HG02623 (cell line): ENCODE data around the gene RSRC1.
"Not testable (repeated sequence)": the region's sequence is repeated elsewhere in the genome, so short reads cannot be mapped to it uniquely, and the experiment has no call there.

ENCODE experiments used
- ATAC-seq: cut with Tn5 transposase; IDR thresholded peaks from one replicate; pipeline ENCODE4 v1.9.1; 2021; ENCODE audit warnings: moderate library complexity; ENCODE audit not compliant: unreplicated experiment

Gene RSRC1

GRCh38 chr3:158382479-158382878 is 272.6 kb downstream of the RSRC1 start:
- no peak for ATAC-seq

GRCh38 chr3:158384019-158384418 is 274.1 kb downstream of the RSRC1 start:
- ATAC-seq, result peak; percentile 67

GRCh38 chr3:158395421-158395820 is 285.5 kb downstream of the RSRC1 start:
- ATAC-seq, result no peak

- ATAC-seq, result no peak
These were observed 292.7 kb downstream of the RSRC1 start for GRCh38 chr3:158402590-158402989.

GRCh38 chr3:158403013-158403412 is 293.1 kb downstream of the RSRC1 start:
- ATAC-seq, result no peak

DNA sequence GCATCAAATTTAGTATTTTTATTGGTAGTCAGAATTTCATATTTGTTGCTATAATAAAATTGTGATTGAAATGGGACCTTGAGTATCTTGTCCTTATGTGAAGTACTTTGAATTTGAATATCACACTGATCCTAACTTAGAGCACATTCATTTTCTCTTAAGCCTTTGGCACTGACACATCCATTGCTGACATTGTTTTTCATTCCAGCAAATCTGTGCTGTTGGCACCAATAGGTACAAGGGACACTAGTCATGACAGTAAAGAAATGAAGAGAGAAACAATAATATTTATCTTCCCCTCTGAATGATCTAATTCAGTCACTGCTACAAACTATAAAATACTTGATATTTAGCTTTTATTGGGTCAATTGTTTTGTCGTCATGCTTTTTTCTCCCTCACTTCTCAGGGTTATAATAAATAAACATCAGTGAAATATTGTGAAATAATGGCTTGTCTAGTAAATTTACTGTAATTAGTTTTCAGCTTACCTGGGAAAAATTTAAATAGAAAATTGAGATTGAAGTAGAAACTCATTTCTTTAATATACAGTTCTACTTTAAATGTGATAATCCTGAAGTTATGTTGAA is 294.3 kb downstream of the RSRC1 start:
- ATAC-seq, result no peak

GRCh38 chr3:158405507-158405906 is 295.6 kb downstream of the RSRC1 start:
- no peak for ATAC-seq

GRCh38 chr3:158407844-158408517 is 298.1 kb downstream of the RSRC1 start:
- ATAC-seq, result no peak

GRCh38 chr3:158408518-158408897 is 298.6 kb downstream of the RSRC1 start:
- ATAC-seq, result not testable (repeated sequence)

DNA sequence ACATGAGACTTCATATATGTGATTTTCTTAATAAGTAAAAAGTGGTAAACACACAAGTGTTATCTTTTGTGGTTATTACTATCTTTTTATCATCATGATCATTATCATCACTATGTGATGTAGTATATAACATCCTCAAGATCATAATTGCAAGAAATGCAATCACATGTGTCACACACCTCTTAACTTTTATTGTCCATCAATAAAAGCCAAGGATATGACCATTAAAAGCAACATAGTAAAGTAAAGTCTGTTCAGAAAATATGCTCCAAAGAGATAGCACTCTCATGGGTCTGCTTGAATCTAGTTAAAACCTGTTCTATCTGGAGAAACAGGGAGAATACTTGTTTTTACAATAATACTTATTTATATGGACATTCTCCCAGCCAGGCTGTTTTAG is 308.1 kb downstream of the RSRC1 start:
- ATAC-seq, result no peak

DNA sequence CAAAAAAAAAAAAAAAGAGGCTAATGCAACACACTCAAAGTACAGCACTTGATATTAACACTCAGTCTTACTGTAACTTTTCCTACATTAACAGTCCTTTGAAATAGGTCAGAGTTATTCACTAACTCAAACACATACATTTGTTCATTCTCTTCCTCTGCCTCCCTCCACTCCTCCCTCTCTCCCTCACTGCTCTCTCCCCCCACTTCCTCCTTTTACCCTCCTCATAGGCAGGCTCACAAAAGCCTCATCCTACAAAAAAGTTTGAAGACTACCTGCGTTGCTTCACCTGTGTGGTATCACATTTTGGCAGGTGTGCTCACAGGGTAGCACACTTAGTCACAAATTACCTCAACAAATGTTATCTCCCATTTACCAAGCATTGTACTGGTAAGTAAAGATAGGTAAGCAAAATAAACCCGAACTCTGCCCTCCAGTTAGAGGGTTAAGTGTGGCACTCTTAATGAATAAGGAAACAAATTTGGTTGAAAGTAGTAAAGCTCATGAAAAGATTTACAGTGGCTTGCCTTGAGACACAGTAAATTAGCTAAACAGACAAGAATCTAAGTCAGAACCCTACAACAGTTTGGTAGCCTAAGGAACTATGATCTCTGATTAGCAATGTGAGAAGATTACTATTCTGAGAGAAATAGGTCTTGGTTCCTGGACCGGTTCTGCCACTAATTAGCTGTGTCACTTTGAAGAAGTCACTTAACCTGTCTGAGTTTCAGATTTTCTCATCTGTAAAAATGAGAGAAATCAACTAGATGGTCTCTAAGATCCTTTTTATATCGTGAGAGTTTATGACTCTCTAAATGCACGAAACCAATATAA is 310.1 kb downstream of the RSRC1 start:
- ATAC-seq, result no peak

DNA sequence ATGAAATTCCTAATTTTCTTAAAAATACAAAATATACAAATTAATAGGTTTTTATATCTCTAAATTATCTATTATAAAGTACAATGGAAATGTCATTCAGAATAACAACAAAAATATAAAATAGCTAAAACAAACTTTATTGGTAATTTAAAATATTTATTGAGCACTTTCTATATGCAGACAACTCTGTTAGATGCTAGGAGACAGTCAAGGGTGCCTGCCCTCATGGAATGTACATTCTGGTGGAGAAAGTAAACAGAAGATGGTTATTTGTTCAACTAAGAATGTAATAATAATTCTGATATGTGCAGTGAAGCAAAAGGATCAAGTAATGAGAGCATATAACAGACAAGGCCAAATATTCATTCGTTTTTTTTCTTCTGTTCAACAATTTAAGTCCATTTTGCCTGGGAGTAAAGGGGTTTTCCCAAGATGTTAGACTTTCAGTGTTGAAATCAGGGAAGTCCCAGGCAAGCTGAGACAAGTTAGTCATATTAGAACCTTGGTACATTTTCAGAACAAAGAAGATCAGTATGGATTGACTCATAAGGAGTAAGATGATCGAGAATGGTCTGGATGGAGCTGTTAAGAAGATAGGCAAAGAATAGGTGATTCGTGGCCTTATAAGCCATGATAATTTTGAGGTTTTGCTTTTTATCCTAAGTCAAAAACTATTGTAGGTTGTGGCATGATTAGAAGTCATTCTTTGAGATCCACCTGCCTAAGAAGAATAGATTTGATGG is 310.9 kb downstream of the RSRC1 start:
- peak; percentile 97 for ATAC-seq

DNA sequence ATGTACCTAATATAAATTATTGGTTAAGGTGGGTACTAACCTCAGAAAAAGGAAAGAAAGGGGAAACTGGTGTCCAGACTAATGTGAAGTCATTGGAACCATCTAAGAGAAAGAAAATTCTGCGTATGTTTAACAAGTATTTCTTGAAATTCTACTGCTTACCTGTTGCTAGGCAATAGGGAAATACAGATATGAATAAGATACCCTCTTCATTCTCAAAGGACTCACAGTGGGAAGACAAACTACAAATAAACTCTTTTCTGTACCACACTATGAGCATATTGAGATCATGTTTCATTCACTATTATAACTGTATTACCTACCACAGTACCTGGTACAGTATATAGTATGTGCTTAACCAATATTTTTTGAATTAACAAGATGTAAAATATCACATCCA is 320.6 kb downstream of the RSRC1 start:
- no peak for ATAC-seq

- ATAC-seq, result no peak
These were observed 321.1 kb downstream of the RSRC1 start for GRCh38 chr3:158430968-158431367.

- ATAC-seq, result no peak
These were observed 321.9 kb downstream of the RSRC1 start for GRCh38 chr3:158431829-158432228.

GRCh38 chr3:158434412-158435038 is 324.6 kb downstream of the RSRC1 start:
- peak; percentile 83 for ATAC-seq

GRCh38 chr3:158443632-158444031 is 333.7 kb downstream of the RSRC1 start:
- peak; percentile 91 for ATAC-seq

DNA sequence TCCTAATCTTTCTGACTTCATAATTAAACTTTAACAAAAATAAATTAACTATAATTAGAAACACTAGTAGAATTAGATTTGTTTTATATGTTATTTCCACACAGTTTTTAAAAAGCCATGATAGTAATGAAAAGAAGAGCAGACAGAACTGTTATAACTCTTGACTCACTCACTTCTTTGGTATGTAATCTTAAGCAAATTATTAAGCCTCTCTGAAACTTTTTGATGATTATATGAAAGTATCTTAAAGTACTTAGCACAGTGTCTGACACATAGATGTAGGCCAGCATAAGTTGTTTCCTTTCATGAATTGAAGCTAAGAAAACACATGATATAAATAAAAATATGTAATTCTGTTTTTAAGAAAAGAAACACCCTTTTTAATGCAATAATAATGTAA is 337.5 kb downstream of the RSRC1 start:
- ATAC-seq, result no peak

- no peak for ATAC-seq
These were observed 341.6 kb downstream of the RSRC1 start for GRCh38 chr3:158451405-158452055.

GRCh38 chr3:158452334-158452733 is 342.4 kb downstream of the RSRC1 start:
- no peak for ATAC-seq
